Activated T-cell treated with anti-CD3 and anti-CD28 coated beads for 24 hours (primary cell): ENCODE measurements around the gene DKK1.

ENCODE experiments used
- DNase-seq: peaks from one replicate; pipeline ENCODE4 v3.0.0-alpha.2; 2020; ENCODE audit warnings: low read depth

Gene DKK1, protein sequence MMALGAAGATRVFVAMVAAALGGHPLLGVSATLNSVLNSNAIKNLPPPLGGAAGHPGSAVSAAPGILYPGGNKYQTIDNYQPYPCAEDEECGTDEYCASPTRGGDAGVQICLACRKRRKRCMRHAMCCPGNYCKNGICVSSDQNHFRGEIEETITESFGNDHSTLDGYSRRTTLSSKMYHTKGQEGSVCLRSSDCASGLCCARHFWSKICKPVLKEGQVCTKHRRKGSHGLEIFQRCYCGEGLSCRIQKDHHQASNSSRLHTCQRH

DNA sequence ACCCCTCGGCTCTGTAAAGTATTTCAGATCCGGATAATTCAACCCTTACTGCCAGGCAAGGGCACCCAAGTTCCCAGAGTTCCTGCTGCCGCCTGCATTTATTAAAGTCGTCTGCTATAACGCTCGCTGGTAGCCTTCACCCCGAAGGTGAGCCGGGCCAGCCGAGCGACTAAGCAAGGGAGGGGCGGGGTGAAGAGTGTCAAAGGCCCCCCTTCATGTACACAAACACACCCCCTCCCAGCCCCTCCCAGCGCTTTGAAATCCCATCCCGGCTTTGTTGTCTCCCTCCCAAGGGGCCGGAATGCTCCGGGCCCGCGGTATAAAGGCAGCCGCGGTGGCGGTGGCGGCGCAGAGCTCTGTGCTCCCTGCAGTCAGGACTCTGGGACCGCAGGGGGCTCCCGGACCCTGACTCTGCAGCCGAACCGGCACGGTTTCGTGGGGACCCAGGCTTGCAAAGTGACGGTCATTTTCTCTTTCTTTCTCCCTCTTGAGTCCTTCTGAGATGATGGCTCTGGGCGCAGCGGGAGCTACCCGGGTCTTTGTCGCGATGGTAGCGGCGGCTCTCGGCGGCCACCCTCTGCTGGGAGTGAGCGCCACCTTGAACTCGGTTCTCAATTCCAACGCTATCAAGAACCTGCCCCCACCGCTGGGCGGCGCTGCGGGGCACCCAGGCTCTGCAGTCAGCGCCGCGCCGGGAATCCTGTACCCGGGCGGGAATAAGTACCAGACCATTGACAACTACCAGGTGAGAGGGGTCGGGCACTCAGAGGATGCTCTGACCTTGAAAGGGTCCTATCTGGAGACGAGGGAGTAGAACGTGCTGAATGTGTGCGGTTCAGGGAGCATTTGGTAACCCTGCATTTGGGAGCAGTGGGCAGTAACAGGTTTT is at the start of gene DKK1:
Gene DKK1, plus strand, starts transcription at position 349 of the 889 bp plus-strand sequence. Its CDS starts 154 bp downstream, at position 503.
- DNase-seq: no peak

DNA sequence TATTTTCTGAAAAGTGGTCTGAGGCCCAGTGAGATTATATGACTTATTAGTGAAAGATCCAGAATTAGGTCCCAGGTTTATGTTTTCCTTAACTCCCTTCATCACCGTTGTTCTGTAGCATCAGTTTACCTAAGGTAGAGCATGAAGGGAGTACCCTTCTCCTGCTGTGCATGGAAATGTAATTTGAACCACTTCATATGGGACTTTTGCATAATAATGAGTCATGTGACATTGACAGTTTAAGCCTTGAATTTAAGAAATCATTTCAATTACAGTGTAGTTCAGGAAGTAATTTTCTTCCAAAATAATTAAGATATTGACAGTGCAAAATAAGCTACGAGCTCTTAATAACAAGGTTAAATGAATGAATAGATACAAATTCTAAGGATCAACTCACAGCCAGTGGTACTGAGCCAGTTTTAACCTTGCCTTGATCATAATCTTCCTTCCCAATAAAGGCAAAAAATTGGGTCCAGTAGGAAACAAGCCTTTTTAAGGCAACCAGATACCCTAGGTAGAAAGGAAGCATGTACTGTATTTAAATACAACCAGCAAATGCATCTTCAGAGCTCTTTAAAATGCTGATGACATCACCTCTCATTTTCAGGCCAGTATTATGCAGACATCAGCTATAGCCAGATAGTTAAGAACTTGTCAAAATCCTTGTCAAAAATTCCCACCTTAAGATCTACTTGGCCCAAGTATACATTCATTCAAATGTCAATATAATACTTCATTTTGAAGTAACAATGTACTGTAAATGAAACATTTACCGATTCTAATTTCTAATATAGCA is 48.8 kb upstream of the DKK1 start:
- DNase-seq: no peak

DNA sequence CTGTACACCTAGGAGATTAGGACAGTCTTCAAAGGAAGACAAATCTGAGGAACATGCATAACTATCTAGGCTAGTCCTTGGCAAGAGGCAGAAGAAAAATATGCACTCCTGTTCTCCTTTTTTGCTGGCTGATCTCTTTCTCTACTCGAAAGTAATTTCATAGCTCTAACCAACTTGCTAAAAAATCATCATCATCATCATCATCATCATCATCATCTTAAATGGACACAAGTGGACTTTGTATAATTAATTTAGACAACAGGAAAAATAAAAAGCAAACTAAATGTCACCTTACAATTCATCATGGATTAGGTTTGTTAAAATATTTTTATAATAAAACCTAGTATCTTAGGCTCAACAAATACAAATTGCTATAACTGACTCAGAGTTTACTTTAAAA is 47.2 kb upstream of the DKK1 start:
- DNase-seq: no peak

DNA sequence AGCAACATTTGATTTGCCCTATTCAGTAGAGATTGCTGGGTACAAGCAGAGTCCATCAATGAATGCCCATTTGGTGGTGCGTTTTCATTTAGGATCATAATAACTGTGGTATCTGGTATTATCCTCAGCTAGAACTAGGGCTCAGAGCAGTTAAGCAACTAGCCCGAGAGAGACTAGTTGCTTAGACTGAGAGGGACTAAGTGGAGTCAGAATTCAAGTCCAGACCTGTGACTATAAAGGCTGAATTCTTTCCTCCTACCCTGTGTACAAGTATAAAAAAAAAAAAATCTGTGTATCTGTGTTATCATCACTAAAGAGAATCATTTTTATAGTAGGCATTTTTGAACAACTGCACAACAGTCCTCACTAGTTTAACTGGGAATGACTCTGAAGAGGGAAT is 45.3 kb upstream of the DKK1 start:
- no peak for DNase-seq

DNA sequence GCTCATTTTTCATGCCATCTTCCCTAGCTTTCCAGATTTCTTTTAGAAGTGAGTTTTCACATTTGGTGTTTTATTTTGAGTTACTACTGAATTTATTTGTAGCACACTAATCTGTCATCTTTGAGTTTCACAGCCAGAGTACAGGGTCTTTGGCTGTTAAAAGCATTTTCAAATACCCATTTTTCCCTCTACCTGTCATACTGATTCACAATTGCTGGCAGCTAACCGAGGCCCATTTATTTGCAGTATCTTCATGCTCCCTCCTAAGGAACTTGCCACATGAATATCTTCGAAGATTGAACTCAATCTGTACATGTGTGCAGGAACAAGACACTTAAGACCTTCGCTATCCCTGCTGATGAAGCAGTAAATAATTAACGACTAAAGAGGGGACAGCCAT is 44.8 kb upstream of the DKK1 start:
- no peak for DNase-seq

DNA sequence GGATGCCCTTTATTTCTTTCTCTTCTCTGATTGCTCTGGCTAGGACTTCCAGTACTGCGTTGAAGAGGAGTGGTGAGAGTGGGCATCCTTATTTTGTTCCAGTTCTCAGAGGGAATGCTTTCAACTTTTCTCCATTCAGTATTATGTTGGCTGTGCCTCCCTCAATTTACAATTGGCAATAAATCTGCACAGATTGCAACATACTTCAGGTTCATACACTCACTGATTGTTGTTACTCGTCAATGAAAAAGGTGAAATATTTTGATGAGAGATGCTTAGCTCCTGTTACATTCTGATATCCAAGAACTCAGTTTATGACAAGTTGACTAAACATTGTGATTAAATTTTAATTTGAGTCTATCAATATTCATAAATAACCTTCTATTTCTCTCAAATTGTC is 37.9 kb upstream of the DKK1 start:
- no peak for DNase-seq

DNA sequence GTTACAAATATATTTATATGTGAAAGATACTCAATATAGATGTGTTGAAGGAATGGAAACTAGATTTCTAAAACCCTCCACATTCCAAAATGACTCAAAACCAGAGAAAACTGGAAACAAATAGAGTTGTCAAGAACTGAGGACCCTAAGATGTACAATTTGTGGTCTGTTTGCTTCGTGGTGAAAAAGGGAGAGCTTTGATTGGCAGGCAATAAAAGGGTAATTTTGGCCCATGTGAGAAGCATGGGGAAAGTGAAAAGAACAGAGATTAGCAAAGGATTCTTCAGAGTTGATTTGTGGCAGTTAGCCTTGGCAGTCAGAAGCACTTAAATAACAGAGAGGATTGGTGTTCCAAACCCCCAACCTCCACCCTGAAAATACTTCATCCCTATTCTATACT is 37.1 kb upstream of the DKK1 start:
- DNase-seq: no peak

DNA sequence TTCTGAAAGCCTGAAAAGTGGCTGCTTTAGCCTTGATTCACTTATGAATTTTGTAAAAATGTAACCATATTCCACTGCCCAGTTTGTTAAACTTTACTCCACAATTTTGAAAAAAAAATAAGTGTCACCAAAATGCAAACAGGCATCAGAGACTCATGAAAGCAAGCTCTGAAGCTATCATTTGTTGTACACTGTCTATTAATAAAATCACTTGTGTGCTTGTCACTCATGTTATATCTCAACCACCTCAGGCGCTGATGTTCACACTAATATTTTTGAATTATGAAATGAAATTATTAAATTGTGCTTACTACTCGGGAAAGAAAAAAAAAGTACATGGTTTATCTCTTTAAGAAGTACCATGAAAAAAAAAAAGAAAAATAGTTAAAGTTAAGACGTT is 34.5 kb upstream of the DKK1 start:
- no peak for DNase-seq

DNA sequence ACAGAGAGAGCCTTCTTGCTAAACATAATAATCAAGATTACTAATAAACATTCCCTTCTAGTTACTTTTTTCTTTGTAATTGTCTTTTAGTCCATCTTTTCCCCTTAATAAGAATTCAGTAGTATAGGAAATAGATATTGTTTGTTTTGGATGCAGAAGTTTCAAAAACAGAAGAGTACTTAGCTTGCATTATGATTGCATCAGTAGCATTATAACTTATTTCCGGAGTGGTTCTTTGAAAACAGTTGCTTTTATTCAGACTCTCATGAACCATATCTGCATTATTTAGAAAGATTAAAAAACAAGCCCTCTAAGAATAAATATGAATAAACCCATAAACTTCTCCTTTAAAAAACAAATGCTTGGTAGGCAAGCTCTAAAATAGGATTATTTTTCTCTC is 34.0 kb upstream of the DKK1 start:
- no peak for DNase-seq

DNA sequence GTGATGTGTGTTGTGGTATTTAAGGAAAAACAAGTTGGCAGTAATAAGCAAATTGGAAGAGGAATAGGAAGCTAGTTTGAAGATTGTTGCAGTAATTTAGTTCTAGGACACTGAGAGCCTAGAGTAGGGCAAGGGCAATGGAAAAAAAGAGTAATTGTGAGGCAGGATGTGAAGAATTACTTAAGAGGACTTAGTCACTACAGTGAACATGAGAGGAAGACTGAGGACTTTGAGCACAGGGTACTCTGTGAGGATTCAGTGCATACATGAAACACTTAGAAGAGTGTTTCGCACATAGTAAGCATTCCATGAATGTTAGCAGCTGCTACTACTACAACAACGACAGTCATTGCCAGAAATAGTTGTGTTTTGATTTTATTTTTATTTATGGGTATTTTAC is 30.9 kb upstream of the DKK1 start:
- DNase-seq: no peak

DNA sequence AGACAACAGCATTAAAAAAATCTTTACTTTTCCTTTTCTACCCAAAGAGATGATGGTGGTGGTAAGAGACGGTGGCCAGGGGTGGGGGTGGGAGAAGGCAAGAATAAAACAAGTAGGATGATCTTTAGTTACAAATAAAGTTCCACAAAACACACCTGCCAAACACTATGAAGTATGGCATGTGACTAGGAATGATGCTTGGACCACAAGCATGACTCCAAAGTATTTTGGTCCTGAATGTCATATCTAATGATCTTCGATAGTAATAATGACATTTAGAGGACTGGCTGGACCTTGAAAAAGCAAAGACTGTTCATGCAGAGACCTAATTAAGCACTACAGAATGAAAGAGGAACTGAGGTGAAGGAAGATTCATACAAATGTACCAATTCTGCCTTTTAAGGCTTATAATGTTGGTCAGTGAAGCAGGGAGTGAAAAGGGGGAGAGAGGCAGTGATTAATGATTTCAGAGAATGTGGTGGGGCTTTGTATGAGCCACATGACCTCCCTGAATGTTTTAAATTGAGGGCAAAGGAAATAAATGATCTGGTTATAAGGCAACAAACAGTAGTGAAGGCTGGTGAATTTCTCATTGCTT is 29.6 kb upstream of the DKK1 start:
- no peak for DNase-seq

DNA sequence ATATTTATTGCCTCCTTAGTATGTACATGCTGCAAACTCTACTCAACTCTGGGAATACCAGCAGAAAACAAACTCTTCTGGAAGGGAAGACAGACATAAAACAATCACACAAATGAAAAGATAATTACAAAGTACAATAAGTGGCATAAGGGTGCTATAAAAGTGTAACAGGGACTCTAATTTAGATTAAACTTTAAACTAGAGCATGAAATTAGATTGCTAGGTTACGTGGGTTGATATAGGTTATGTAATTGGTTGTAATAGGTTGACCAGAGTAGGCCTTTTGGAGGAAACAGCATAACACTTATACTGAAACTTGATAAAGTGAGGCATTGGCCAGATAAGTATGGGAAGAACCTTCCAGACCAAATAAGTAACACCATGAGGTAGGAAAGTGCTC is 26.2 kb upstream of the DKK1 start:
- no peak for DNase-seq

DNA sequence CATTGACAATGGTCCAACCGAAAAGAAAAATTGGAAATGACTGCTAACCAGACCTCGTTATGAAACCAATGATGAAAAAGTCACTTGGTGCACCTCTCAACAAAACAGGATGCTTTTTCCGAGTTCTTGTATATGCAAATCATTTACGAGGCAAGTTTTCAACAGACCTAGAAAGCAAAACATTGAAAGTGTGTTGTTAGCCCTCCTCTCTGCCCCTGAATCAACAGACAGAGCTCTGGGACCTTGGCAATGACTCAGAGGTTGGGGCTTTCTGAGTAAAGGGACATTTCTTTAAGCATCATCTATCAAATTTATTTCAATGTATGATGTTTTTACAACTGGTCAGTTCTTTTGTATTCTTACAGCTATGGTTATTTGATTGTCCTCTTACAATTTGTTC is 16.3 kb upstream of the DKK1 start:
- no peak for DNase-seq

DNA sequence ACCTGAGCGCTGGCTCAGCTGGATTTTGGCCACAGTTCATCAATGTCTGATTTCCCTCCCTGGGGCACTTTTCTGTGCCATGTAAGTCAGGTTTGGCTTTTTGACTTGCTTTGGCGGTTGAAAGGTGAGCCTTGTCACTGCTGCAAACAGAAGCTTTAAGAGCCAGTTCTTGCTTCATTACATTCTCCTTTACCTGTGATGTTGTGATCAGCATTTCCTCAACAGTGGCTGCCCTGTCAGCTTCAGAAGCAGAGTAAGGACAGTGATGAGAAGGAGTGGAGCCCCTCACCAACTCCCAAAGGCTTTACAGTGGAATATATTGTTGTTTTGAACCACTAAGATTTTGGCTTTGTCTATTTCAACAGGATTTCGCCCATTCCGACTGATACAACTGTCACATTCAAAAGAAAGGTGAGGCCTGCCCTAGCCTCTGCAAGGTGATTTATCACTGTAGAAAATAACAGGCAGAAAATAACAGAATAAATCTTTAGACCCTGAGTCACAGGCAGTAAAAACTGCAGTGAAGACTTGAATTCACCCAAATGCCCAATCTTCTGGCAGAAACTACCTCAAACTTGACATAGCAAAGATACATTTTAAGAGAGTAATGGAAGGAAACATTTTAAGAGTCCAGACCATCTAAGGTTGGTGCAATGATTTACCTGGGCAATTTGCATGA is 13.3 kb upstream of the DKK1 start:
- DNase-seq: no peak

DNA sequence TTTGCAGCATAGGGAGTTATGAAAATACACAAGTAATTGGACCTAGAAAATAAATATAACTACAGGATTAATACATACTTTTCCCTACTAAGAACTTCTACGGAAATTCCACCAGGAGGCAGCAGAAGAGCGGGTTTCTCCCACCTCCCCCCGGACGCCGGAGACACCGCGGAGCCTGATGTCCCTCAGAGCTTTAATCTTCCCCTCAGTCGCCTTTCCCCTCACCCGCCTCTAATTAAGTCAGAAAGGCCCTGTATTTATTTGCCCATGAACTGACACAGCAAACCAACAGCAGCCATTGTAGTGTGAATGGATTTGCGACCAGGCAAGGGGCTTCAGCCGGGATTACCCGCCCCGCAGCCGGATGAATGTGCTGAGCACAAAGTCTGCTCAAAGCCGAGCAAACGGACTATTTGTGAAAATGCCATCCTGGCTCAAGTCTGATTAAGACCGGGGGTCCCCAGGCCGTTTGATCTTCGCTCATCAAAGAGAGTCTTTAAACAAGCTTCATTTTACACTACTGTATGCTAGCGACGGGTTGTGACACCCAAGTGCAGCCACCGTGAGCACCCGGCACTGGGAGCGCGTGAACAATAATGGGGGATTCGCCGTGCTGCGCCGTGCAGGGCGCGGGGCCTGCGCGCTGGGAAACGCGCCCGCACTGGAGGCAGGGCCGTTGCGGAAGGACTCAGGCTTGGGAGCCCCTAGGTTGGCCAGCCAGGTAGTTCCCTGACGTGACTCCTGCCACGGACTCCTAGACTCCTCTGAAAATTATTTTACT is 5.6 kb upstream of the DKK1 start:
- DNase-seq: no peak

DNA sequence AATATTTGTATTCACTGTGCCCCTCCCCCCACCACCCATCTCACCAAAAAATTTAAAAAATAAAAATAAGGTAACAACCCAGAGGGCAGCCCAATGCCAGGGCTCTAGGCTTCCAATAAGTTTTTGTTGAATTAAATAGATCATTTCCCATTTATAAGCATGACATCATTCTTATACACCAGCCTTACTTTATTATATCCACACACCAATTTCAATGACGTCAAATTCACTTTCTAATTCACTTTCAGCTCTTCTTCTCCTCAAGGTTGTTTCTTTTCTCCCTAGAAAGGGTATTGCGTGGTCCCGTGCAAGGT is 1.2 kb upstream of the DKK1 start:
- no peak for DNase-seq

DNA sequence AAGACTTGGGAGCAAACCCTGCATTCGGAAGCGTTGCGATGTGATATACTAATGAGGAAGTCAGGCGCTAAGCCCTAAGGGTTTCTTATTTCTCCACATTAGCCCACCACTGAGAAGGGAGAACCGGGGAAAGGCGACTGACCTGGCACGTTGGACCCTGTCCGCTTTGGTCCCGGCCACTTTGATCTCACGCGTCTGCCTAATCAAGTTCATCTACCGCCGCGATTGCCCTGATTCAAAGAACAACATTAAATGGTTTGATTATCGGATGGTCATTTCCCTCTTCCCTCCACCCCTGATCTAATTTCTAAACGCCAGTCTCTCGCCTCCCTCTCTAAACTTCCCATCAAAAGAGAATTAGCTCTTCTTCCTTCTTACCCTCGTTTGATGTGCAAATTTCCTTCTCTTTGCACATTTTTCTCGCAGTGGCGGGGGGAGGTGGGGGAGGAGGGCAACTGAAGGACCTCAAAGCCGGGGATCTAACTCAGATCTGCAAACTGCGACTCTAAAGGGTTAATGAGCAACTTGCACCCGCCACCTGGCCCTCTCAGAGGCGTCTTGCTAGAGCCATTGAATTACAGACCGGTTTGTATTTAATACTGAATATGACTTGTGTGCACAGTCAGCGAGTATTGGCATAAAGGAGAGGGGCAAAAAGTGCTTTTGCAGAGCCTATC is 687 bp upstream of the DKK1 start:
- DNase-seq: no peak

DNA sequence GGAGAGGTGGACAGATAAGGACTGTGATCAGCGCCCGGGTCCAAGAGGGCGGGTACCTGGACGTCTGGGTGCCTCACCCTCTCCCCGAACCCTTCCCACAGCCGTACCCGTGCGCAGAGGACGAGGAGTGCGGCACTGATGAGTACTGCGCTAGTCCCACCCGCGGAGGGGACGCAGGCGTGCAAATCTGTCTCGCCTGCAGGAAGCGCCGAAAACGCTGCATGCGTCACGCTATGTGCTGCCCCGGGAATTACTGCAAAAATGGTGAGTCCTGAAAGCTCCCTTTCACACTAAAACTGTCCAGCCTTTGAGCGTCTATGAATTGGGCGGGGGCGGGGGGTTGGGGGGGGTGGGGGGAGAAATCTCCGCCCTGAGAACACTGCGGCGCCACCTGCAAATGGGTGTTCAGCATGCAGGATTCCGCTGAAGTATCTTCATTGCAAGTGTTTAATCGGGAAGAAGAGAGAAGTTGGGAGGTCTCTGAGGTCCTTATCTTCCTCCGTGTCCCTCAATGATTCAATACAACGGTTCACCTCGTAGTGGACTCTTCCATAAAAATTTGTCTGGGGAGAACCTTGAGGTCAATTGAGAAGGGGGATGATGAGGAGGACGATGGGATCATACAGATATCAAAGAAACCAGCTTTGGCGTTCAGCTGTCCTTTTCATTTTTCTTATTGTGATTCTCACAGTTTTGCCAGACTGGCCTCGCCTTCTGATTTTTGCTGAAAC is 906 bp downstream of the DKK1 start:
- no peak for DNase-seq

DNA sequence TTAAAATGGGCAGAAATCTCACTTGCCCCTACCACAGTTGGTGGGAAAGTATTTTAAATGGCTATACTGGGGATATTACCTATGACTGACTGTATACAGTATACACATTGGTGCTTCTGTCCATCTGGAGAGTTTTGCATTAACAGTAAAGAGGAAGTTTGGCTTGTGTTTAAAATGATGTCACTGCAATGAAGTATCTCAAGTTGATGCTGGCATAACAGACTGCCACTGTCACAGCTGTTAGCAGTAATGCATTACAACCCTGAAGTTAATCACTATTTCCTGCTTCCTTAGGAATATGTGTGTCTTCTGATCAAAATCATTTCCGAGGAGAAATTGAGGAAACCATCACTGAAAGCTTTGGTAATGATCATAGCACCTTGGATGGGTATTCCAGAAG is 1.9 kb downstream of the DKK1 start:
- no peak for DNase-seq

DNA sequence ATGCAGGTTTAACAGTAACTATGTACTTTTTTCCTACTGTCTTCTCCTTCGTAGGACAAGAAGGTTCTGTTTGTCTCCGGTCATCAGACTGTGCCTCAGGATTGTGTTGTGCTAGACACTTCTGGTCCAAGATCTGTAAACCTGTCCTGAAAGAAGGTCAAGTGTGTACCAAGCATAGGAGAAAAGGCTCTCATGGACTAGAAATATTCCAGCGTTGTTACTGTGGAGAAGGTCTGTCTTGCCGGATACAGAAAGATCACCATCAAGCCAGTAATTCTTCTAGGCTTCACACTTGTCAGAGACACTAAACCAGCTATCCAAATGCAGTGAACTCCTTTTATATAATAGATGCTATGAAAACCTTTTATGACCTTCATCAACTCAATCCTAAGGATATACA is 2.4 kb downstream of the DKK1 start:
- no peak for DNase-seq
